ENCODE measurements around the gene CYBA. TPM values are rescaled to one million over a fixed set of nuclear protein-coding genes. Genes with fewer than 3 reads are reported as not detected.

Gene CYBA
- total and polyA plus RNA-seq, 2 of the 13 experiments (the other 11 are each of a cell fraction or from before 2014, with no cell fraction given): 196 to 250 TPM

GRCh38 chr16:88645941-88646340, 4.9 kb downstream of the CYBA start:
- DNase-seq (ENCODE audit: low spot score): no peak

More at GRCh38 chr16:88645941-88646340, 4.9 kb downstream of the CYBA start:
- ChIA-PET CTCF (ENCODE audit: low intra/inter-chr PET ratio, low total read pairs) (no interaction called here), POLR2A (no interaction called here)
- in situ Hi-C loops (cut with HindIII; ENCODE audit: extremely low pct_ligation_motif_present, low pct_unique_long_range_greater_than_20kb) (no loop called here), intact Hi-C loops (cut with micrococcal nuclease; ENCODE audit: unreplicated experiment) (no loop called here)
- H3K4me2 ChIP-seq (ENCODE audit: low read depth, low read length): no peak overlapping the region
- no peak for ATAC-seq
- WGBS (ENCODE audit: low lambda C conversion rate): 98% methylated on average over 23 of the region's 23 CpGs
- peaks cover 18% of the 10 kb centered on the region for H3K4me1 ChIP-seq (ENCODE audit: insufficient read depth, low read length)
- no peak for TF ChIP-seq ZNF460 (CRISPR knock-in tag; IDR thresholded peaks at IDR 0.05; ENCODE audit: borderline replicate concordance)
- 0 out of 2 replicates have a peak, but pooled peaks have one; percentile 12 for TF ChIP-seq GABPA (IDR thresholded peaks at IDR 0.05; ENCODE audit: low read depth, low read length)
- no peak for TF ChIP-seq GABPA (CRISPR knock-in tag; IDR thresholded peaks at IDR 0.05; ENCODE audit: low read depth)
- no peak for TF ChIP-seq TRIM22 (IDR thresholded peaks at IDR 0.05)
- TF ChIP-seq MLLT10 (CRISPR knock-in tag; IDR thresholded peaks at IDR 0.05): no peak
- TF ChIP-seq PLRG1 (conservative IDR thresholded peaks at IDR 0.05): no peak
- TF ChIP-seq NAIF1 (CRISPR knock-in tag; IDR thresholded peaks at IDR 0.05; ENCODE audit: borderline replicate concordance): no peak
- no peak for TF ChIP-seq ZNF256 (CRISPR knock-in tag; conservative IDR thresholded peaks at IDR 0.05)
- no peak for TF ChIP-seq RXRA (CRISPR knock-in tag; IDR thresholded peaks at IDR 0.05)
- no peak for TF ChIP-seq MBD4 (IDR thresholded peaks at IDR 0.05; ENCODE audit: borderline replicate concordance, low read length)
- TF ChIP-seq RBFOX2 (IDR thresholded peaks at IDR 0.05; ENCODE audit: low read depth, low read length): peak; percentile 15; the same call in 1 of the 2 replicates
- no peak for TF ChIP-seq CREB1 (IDR thresholded peaks at IDR 0.05)
- TF ChIP-seq CREB1 (CRISPR knock-in tag; IDR thresholded peaks at IDR 0.05): no peak
- TF ChIP-seq ZNF788 (CRISPR knock-in tag; IDR thresholded peaks at IDR 0.05; ENCODE audit: borderline replicate concordance): no peak
- no peak for TF ChIP-seq ZBTB4 (CRISPR knock-in tag; IDR thresholded peaks at IDR 0.05; ENCODE audit: borderline replicate concordance)
- TF ChIP-seq MED13 (CRISPR knock-in tag; IDR thresholded peaks at IDR 0.05): no peak
- no peak for TF ChIP-seq NFE2L1 (CRISPR knock-in tag; IDR thresholded peaks at IDR 0.05; ENCODE audit: borderline replicate concordance)
- TF ChIP-seq MAF1 (CRISPR knock-in tag; IDR thresholded peaks at IDR 0.05; ENCODE audit: borderline replicate concordance): no peak
- TF ChIP-seq SMC3 (IDR thresholded peaks at IDR 0.05; ENCODE audit: low read length): no peak
- TF ChIP-seq AGO1 (IDR thresholded peaks at IDR 0.05; ENCODE audit: low read depth, low read length, poor library complexity, severe bottlenecking): peak; percentile 6
- no peak for TF ChIP-seq SNAI1 (CRISPR knock-in tag; IDR thresholded peaks at IDR 0.05; ENCODE audit: borderline replicate concordance)
- no peak for TF ChIP-seq ZNF446 (CRISPR knock-in tag; IDR thresholded peaks at IDR 0.05)
- peaks cover 18% of the 10 kb centered on the region; the same call in 1 of the 2 replicates for H4K20me1 ChIP-seq (ENCODE audit: insufficient read depth, low read length)
- no peak for FAIRE-seq
- H2AFZ ChIP-seq (ENCODE audit: low read length): no peak overlapping the region
- no peak overlapping the region for H3K9ac ChIP-seq (ENCODE audit: insufficient read depth, low read depth, low read length)
- H3K4me3 ChIP-seq (replicated peaks in 1 of 3; ENCODE audit: insufficient read depth in 1 of 3, low read depth in 2 of 3, low read length in 3 of 3): no peak overlapping the region
- peaks cover 18% of the 10 kb centered on the region for H3K79me2 ChIP-seq (ENCODE audit: insufficient read depth, low read length)
- H3K36me3 ChIP-seq (replicated peaks in 1 of 2; ENCODE audit: control insufficient read depth in 1 of 2, insufficient read depth in 2 of 2, low read length in 2 of 2): peaks cover 0 to 5% of the 10 kb centered on the region in 2 experiments; a peak in 2 of 5 replicates
- H3K27me3 ChIP-seq (ENCODE audit: control insufficient read depth in 1 of 2, insufficient read depth in 2 of 2, low read length in 2 of 2): peaks cover 0 to 2% of the 10 kb centered on the region in 2 experiments; a peak in 1 of 5 replicates
- no TSS peak for BruUV-seq (replicated peaks)
- no peak overlapping the region for H3K27ac ChIP-seq (ENCODE audit: extremely low read length, insufficient read depth, low read length)
- no peaks in the 10 kb centered on the region for H3K9me3 ChIP-seq (ENCODE audit: low read length)
